Fibroblast of the aortic adventitia (primary cell): Measurements from ENCODE around the gene HIGD1A. TPM values are rescaled to one million over a fixed set of nuclear protein-coding genes. Genes with fewer than 3 reads are reported as not detected.

Experiments used
- DNase-seq: peaks from one replicate; pipeline ENCODE4 v3.0.0-alpha.2; 2010; ENCODE audit warnings: low read depth
- H3K4me3 ChIP-seq: 2 replicates; pipeline ENCODE4 v1.5.1; 2011; ENCODE audit warnings: low read depth, mild to moderate bottlenecking, control low read depth, low read length, moderate library complexity
- total RNA-seq: library from RNA; depleted of rRNA; stranded (reverse); fragments of >200 nt; gene quantifications from 2 replicates; pipeline ENCODE4 v1.2.3, GENCODE V29; 2012; ENCODE audit warnings: low replicate concordance
- TF ChIP-seq, protein P1 (sequence below): IDR thresholded peaks from 2 replicates; pipeline ENCODE4 v1.5.1; 2011; ENCODE audit warnings: mild to moderate bottlenecking, low read length, control low read depth, inconsistent platforms; ENCODE audit not compliant: insufficient read depth

Gene HIGD1A
- total RNA-seq, 1 donor: 163 TPM

DNA sequence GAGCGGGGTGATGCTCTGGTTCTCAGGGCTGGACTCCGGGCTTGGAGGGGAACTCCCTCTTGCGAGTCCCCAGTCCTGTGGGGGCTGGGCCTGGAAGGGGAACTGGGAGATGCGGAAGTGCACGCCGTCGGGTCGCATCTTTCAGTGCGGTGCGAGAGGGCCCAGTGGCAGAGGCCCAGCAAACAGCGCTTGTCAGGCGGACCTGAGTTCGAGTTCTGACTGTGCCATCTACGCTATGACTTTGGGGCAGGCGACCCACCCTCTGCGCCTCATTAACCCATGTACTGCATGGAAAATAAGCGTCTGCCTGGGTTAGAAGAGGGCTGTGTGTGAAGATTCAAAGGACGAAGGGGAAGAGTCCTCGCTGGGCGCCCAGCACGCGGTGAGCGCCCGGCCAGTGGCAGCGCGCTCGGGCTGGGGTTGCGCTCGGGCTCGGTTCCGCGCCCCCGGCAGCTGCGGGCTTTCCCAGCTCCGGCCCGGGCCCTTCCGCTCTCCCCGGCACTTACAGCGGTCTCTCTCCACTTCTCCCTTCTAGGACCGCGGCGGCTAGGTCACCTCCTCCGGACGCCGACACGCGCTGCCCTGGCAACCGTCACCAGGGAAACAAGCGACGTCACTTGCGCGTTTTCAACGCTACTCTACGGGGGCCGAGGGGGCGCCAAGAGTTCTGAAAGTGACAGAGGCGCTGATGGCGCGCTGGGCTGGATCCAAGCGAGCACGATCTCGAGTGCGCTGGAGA is 31.5 kb downstream of the HIGD1A start, which contains the start of gene CCDC13:
TSS of gene CCDC13 (minus strand) at position 584 of the 739 bp plus-strand sequence. CDS start 14,908 bp downstream, outside the sequence.
- peak within 1 kb of the TSS; percentile 68 for H3K4me3 ChIP-seq
- TF ChIP-seq, protein P1, sequence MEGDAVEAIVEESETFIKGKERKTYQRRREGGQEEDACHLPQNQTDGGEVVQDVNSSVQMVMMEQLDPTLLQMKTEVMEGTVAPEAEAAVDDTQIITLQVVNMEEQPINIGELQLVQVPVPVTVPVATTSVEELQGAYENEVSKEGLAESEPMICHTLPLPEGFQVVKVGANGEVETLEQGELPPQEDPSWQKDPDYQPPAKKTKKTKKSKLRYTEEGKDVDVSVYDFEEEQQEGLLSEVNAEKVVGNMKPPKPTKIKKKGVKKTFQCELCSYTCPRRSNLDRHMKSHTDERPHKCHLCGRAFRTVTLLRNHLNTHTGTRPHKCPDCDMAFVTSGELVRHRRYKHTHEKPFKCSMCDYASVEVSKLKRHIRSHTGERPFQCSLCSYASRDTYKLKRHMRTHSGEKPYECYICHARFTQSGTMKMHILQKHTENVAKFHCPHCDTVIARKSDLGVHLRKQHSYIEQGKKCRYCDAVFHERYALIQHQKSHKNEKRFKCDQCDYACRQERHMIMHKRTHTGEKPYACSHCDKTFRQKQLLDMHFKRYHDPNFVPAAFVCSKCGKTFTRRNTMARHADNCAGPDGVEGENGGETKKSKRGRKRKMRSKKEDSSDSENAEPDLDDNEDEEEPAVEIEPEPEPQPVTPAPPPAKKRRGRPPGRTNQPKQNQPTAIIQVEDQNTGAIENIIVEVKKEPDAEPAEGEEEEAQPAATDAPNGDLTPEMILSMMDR: no peak
- peak; percentile 79 for DNase-seq

DNA sequence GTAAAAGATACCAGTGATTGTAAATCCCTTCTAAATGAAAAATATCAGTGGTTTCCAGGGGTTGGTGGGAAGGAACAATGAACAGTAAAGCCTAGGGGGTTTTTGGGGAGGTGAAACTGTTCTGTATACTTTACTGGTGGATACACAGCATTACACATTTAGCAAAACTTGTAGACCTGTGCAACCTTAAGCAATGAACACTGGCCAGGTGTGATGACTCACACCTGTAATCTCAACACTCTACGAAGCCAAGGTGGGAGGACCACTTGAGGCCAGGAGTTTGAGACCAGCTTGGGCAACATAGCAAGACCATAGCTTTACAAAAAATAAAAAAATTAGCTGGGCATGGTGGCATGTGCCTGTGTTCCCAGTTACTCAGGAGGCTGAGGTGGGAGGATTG is 33.0 kb downstream of the HIGD1A start:
- no peak for DNase-seq
- H3K4me3 ChIP-seq: no peak overlapping the region
- TF ChIP-seq, protein P1: no peak

DNA sequence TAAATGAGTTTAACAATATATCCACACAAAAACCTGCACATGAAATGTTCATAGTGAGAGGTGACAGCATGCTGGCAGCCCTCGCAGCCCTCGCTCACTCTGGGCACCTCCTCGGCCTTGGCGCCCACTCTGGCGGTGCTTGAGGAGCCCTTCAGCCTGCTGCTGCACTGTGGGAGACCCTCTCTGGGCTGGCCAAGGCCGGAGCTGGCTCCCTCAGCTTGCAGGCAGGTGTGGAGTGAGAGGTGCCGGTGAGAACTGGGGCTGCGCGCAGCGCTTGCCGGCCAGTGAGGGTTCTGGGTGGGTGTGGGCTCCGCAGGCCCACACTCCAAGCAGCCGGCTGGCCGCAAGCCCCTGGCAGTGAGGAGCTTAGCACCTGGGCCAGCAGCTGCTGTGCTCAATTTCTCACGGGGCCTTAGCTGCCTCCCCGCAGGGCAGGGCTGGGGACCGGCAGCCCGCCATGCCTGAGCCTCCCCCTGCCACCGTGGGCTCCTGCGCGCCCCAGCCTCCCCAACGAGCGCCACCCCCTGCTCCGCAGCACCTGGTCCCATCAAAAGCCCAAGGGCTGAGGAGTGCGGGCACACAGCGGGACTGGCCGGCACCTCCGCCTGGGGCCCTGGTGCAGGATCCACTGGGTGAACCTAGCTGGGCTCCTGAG is 34.7 kb downstream of the HIGD1A start:
- DNase-seq: no peak
- TF ChIP-seq, protein P1: no peak
- H3K4me3 ChIP-seq: no peak overlapping the region

DNA sequence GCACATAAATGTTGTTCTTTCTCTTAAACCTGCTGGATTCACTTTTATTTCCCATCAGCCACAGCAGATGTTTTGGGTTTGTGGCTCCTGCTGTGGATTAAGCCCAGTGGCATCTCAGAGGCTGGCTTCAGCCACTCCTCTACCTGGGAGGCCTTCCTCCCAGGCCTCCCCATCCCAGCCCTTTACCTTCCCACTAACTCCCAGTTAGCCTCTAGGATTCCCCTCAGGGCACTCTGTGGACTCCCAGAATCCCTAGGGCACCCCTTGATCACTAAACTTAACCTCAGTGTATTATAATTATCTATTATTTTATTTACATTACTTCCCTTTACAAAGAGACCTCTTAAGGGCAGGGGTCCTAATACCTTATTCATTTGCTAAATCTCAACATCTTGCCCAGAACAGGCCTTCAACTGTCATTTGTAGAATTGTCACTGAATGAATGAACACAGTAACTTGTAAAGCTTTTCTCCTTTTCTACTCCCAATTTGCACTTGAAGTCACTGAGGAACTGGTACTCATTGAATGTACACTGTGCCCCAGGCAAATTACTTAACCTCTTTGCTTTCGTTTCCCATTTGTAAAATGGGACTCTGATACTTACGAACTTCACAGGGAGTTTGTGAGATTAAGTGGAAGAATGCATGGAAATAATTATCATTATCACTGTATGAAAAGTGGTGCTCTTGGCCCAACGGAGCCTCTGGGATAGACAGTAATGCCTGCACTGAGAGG is 39.6 kb downstream of the HIGD1A start:
- H3K4me3 ChIP-seq: no peak overlapping the region
- TF ChIP-seq, protein P1: no peak
- DNase-seq: no peak

DNA sequence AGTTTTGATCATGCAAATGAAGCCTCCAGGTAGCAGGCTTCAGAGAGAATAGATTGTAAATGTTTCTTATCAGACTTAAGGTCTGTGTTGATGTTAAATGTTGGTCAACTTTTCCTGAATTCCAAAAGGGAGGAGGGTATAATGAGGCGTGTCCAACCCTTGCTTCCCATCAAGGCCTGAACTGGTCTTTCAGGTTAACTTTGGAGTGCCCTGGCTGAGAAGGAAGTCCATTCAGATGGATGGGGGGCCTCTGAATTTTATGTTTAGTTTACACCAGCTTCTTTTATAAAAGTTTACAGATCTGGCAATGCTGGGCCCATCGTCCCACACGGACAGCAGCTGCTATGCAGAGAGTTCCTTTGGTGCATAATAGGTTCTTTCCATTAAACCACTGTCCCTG is 40.2 kb downstream of the HIGD1A start:
- no peak for DNase-seq
- TF ChIP-seq, protein P1: no peak
- H3K4me3 ChIP-seq: no peak overlapping the region

DNA sequence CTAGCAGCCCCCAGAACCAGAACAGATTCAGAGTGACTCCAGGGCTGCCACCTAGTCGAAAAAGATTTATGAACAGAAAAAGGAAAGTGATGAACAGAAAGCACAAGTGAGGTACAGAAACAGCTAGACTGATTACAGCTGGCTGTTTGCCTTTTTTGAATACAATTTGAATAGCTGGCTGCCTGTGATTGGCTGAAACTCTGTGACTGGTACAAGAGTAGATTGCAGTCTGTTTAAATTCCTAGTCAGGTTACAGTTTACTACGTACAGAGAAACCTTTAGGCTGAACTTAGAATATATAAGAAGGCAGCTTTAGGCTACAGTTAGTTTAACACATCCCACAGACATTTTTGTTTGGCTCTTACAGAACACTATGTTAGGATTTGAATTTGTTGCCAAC is 41.3 kb downstream of the HIGD1A start:
- no peak overlapping the region for H3K4me3 ChIP-seq
- TF ChIP-seq, protein P1: no peak
- DNase-seq: peak; percentile 63
